HG03095 (cell line): Measurements from ENCODE around the gene MMP25.

Experiments used
- ATAC-seq: cut with Tn5 transposase; IDR thresholded peaks from one replicate; pipeline ENCODE4 v1.9.1; 2021; ENCODE audit warnings: moderate library complexity; ENCODE audit not compliant: unreplicated experiment

The MMP25 gene

GRCh38 chr16:3089717-3090592 is 43.6 kb downstream of the MMP25 start:
- ATAC-seq: no peak

- no peak for ATAC-seq
These were observed 45.2 kb downstream of the MMP25 start for GRCh38 chr16:3091551-3091950.

- ATAC-seq: no peak
These were observed 46.2 kb downstream of the MMP25 start for GRCh38 chr16:3092501-3092941.

GRCh38 chr16:3094289-3095027 is 48.1 kb downstream of the MMP25 start:
- no peak for ATAC-seq

DNA sequence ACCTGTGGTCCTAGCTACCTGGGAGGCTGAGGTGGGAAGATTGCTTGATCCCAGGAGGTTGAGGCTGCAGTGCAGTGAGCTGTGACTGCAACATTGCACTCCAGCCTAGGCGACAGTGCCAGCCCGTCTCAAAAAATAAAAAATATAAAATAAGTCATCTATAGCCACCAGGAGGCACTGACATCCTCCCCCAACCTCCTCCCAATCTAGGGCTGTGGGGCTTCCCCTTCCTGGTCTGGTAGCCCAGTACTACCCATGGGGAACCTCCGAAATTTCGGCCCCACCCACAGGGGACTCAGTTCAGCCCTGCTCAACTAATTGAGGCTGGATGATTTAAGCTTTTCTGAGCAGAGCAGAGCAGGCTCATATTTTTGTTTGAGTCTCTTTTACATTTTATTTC is 49.5 kb downstream of the MMP25 start:
- ATAC-seq: peak; percentile 58

GRCh38 chr16:3096362-3096761 is 50.0 kb downstream of the MMP25 start:
- ATAC-seq: no peak

DNA sequence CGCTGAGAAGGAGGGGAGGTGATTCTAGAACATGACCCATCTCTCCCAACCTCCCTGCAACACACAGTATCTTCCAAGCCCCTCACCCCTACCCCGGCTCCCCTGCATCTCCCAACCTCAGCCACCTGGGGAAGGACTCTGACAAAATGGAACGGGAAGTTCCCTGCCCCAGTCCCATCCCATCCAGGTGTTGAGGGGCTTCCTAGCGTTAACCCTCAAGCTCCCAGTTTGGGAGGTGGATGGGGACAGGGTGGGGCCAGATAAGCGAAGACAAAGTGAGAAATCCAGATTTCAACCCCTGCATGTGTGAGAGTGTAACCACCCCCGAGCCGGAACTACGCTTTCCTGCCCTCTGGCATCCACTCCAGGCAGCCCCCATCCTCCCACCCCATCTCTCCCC is 50.9 kb downstream of the MMP25 start:
- ATAC-seq: no peak

DNA sequence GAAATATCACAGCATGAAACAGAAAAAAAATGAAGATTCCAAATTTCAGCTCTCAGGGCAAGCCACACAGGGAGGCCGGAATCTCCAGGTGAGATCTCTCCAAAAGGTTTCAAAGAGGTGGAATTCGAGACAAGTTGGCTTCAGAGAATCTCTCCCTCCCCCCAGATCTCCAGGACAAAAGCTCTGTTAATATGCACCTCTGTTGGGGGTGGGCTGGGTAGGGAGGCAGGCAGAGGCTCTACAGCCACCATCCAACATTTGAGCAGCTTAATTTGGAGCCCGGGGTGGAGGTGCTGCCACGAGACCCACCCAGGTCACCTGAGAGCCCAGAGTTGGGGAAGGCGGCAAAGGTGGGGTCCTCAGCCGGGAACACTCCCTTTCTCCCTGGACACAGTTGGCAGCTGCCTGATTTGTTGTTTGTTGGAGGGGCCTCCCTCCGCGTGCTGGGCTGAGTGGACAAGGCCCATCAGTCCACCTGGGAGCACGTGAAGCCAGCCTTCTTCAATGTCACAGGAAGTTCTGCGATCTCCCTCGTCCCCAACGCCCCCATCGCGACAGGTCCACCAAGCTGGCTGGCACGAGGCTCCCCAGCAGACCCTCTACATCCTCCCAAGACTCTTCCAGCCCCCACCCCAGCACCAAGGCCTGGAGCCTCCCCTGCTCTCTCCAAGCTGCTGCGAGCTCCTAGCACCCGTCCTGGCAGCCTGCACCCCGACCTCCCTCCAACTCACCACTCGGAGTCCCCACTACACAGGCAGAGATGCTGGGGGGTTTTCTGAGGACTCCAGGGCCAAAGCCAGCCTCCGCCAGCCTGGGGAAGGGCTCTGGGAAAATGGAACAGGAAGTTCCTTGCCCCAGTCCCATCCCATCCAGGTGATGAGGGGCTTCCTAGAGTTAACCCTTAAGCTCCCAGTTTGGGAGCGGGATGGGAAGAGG is 52.4 kb downstream of the MMP25 start, which contains the start of gene ZSCAN10:
ZSCAN10 (minus strand) TSS at position 836 of the 936 bp plus-strand sequence. CDS start 6,357 bp downstream, outside the sequence.
- no peak for ATAC-seq

- no peak for ATAC-seq
These were observed 53.0 kb downstream of the MMP25 start for GRCh38 chr16:3099395-3099731.

GRCh38 chr16:3099732-3100499 is 53.6 kb downstream of the MMP25 start:
- ATAC-seq: no peak

GRCh38 chr16:3101018-3101840 is 54.9 kb downstream of the MMP25 start:
- ATAC-seq: no peak

DNA sequence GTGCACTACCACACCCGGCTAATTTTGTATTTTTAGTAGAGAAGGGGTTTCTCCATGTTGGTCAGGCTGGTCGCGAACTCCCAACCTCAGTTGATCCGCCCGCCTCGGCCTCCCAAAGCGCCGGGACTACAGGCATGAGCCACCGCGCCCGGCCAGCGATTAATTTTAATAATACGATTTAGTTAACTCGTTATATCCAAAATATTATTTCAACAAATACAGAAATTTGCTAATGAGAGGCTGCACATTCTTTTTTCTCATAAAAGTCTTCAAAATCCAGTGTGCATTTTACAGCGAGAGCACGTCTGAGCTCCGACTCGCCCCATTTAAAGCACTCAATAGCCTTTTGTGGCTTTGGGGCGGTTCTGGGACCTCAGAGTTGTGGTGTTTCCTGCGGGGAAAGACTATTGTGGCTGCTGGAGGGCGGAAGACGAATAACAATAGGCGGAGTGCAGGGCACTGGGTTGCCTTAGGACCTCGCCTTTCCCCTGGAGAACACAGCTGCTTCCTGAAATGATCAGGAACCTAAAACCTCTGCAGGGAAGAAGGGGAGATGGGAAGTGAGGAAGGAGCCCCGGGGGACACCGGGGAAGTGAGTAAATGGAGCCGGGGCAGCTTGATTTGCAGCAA is 55.6 kb downstream of the MMP25 start:
- ATAC-seq: no peak

GRCh38 chr16:3106205-3106928 is 60.0 kb downstream of the MMP25 start:
- ATAC-seq: peak; percentile 66
